CD4-positive, alpha-beta T cell treated with Interleukin-12 subunit alpha and Interleukin-12 subunit beta, for 1 hour (primary cell): ENCODE results near the gene SUSD3.

Source experiments
- DNase-seq: peaks from one replicate; pipeline ENCODE4 v3.0.0-alpha.2; 2020

The SUSD3 gene

GRCh38 chr9:93077811-93078210 lies 19.3 kb downstream of the SUSD3 start:
- no peak for DNase-seq

DNA sequence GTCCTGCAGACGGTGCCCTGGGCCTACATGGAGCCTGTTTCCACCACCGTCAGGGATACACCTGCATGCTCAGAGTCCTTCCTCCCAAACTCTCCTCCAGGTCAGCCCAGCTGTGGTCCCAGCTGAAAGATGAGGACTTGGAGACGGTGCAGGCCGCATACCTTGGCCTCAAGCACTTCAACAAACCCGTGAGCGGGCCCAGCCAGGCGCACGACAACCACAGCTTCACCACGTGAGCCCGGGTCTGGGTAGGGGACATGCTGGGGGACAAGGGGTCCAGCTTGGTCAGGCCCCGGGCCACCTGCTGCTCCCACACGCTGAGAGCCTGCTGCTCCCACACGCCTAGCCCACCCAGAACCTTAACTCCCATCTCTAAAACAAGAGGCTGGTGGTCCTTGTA lies 20.9 kb downstream of the SUSD3 start:
- no peak for DNase-seq

- DNase-seq, result no peak
Observed at GRCh38 chr9:93080406-93080805, 21.9 kb downstream of the SUSD3 start.

DNA sequence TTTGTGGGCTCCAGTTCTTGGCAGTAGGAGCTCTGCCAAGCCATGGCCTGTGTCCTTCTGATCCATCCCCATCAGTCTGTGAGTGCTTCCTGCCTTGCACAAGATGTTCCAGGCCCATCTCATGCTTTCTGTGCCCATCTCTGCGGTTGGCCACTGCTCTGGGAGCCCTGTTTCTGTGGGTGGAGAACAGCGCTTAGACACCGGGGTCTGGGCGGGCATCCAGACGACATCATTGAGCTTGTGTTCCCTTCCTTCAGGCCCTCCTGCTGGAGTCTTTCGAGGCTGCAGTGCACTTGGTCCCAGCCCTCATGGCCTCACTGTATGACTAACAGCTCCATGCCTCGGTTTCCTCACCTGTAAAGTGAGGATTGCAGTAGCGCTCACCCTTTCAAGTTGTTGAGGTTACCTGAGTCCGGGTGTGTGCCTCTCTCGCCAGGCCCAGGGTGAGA lies 22.6 kb downstream of the SUSD3 start:
- no peak for DNase-seq

DNA sequence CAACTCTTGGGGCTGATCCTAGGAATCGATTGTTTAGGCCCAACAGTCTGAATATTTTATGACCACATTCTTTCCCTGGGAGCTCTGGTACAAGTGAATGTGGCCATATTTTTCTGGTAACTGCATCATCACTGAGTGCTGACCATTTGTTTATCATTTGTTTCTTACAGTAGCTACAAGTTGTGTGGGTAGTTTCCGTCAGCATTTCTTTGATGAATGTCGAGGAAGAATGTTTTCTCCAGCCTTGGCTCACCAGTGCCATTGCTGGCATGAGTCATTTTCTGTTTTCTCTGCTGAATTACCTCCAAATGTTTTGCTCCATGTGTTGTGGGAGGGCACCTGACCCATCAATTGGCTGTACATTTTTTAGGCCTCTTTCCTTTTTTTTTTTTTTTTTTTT lies 23.4 kb downstream of the SUSD3 start:
- no peak for DNase-seq

GRCh38 chr9:93082841-93083411 lies 24.4 kb downstream of the SUSD3 start:
- no peak for DNase-seq

DNA sequence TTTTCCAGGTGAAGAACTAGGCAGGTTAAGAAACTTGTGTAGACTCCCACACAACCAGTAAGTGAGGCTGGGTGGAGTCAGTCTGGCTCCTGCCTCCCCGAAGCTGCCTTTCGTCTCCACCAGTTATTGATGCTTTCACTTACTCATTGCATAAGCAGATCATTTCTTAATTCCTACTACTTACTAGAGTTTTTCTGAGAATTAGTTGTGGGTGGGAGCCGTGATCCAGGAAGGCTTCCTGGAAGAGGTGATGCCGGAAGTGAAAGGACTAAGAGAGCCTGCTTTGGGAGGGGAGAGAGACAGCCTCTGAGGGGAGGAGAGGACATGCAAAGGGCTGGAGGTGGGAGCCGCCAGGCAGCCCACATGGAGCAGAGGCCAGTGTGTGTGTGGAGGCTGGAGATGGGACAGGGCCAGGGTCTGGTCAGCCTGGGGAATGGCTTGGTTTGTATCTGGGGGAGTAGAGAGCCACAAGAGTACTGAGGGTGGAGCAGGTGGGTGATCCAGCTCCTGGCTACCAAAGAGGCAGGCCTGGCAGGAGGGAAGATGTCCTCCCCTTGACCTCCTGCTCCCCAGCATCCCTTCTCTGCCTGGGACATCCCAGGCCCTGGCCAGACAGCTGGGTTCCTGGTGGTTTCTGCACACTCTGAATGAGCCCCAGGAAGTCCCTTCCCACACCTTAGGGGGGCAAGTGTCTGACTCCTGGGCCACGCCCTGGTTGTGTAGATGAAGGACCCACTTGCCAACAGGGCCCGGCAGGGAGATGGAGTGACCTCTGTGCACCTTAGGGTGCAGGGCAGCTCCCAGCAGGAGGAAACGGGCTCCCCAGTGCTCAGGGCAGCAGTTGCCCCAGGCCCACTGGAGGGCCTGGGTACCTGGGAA lies 25.3 kb downstream of the SUSD3 start:
- DNase-seq, result no peak

DNA sequence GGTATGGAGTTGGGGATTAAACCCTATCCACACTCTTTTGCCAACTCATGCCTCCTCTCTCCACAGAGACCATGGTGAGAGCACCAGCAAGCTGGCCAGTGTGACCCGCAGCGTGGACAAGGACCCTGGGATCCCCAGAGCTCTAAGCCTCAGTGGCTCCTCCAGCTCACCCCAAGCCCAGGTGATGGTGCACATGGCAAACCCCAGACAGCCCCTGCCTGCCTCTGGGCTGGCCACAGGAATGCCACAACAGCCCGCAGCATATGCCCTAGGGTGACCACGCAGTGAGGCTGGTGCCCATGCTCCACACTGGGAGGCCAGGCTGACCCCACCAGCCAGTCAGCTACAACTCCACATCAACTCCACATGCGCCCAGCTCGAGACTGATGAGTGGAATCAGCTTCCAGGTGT lies 26.0 kb downstream of the SUSD3 start:
- DNase-seq, result no peak

DNA sequence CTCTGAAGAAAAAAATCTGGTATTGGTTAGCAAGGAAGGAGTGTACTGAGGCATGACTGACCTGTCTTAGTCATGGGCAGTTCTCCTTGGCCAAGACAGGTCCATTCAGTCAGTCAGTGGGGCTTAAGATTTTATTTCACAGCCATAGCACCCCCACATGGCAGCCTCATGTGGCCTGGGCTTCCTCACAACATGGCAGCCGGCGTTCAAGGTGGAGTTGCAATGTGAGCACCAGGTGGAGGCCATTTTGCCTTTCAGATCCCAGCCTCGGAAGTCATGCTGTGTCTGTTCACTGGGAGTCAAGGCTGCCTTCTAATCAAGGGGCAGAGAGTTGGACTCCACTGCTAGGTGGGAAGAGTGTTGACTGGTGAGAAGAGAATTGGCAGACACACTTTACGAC lies 27.2 kb downstream of the SUSD3 start:
- no peak for DNase-seq

GRCh38 chr9:93086447-93087224 lies 28.1 kb downstream of the SUSD3 start:
- DNase-seq, result no peak

DNA sequence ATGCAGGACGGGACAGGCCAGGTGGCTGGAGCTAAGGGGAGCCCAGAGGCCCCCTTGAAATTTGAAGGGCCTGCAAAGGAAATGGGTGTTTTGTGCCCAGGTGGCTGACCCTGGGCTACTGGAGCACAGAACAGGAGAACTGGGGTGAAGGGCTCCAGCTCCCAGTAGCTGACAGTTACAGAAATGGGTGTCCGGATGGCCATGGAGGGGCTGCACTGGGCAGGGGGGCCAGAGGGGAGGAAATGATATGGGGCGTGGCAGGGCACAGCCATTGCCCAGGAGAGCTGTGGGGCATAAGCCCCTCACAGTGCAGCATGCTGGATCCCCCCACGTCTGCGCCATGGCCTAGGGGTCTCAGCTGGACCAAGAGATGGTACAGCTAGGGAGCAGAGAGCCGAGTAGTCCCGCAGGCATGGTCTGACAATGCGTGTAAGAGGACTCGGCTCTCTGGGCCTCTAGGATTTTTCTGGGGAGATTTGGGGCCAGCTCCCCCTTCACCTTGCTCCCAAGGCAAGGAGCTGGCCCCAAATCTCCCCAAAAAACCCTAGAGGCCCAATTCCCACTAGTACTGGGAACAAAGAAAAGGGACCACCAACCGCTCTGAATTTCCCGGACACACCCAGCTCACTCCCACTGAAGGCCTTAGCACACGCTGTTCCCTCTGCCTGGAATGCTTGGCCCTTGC lies 29.6 kb downstream of the SUSD3 start:
- DNase-seq, result no peak

DNA sequence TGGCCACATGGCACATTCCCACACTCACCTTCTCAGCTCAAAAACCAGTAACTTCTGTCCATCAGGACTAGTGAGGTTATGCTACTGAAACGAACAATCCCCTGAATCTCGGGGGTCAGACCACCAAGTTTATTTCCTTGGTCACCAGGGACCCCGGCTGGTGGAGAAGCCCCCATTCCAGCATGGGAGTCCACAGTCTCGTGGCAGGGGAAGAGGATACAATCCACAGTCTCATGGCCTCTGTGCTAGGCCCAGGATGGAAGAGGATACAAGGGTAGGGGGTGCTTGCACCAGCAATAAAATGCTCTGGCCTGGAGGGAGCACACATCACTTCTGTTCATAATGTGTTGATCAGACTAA lies 30.1 kb downstream of the SUSD3 start:
- DNase-seq, result no peak

- DNase-seq, result no peak
Observed at GRCh38 chr9:93089024-93089423, 30.5 kb downstream of the SUSD3 start.

- no peak for DNase-seq
Observed at GRCh38 chr9:93089481-93089991, 31.0 kb downstream of the SUSD3 start.

DNA sequence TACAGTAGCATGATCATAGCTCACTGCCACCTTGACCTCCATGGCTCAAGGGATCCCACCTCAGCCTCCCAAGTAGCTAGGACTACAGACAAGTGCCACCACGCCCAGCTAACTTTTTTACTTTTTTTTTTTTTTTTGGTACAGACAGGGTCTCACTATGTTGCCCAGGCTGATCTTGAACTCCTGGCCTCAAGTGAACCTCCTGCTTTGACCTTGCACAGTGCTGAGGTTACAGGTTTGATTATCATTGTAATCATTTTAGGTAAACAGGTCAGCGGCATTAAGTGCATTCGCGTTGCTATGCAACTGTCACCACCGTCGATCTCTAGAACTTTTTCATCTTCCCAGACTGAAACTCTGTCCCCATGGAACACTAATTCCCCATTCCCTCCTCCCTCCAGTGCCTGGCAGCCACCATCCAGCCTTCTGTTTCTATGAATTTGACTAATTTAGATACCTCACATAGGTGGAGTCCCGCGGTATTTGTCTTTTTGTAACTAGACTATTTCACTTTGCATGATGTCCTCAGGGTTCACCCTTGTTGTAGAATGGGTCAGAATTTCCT lies 31.7 kb downstream of the SUSD3 start:
- no peak for DNase-seq

DNA sequence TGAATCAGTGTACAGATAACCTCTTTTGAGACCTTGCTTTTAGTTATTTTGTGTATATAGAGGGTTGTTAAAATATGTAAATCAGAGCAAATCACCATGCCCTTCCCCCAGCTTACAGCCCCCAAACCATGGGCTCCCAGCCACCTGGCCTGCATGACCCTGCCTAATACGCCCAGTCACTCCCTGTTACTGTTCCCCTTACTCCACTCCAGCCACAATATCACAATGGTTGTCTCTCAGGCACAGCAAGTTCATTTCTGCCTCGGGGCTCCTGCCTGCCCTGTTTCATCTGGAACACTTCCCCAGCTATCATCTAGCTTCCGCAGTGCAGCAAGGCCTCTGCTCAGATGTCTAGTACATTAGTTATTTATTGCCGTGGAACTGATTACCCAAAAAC lies 32.6 kb downstream of the SUSD3 start:
- no peak for DNase-seq

GRCh38 chr9:93091453-93092081 lies 33.1 kb downstream of the SUSD3 start:
- no peak for DNase-seq

- no peak for DNase-seq
Observed at GRCh38 chr9:93092251-93092991, 33.9 kb downstream of the SUSD3 start.

- no peak for DNase-seq
Observed at GRCh38 chr9:93093127-93093876, 34.8 kb downstream of the SUSD3 start.

- DNase-seq, result no peak
Observed at GRCh38 chr9:93093877-93094657, 35.6 kb downstream of the SUSD3 start.
